GM18858 (cell line): ENCODE data around the gene ERCC6.
A peak's percentile ranks its signal among the peaks of the same experiment; 100 is the strongest.

ENCODE experiments used
- ATAC-seq: cut with Tn5 transposase; IDR thresholded peaks from one replicate; pipeline ENCODE4 v1.9.1; 2021; ENCODE audit not compliant: unreplicated experiment

The ERCC6 gene

GRCh38 chr10:49538381-49539319 is at the start of gene ERCC6:
ERCC6 (minus strand) TSS chr10:49539121.
- peak; percentile 65 for ATAC-seq

- ATAC-seq, result no peak
These were observed 49.1 kb upstream of the ERCC6 start for GRCh38 chr10:49587981-49588380.

DNA sequence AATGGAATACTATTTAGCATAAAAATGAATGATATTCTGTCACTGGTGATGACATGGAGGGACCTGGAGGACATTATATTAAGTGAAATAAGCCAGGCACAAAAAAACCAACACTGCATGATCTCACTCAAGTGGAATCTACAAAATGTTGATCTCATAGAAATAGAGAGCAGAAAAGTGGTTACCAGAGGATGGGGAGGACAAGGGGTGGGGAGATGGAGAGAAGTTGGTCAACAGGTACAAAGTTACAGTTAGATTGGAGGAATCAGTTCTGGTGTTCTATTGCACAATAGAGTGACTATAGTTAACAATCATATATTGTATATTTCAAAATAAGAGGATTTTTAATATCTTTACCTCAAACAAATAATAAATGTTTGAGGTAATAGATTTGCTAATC is 46.5 kb upstream of the ERCC6 start:
- ATAC-seq, result no peak

- no peak for ATAC-seq
These were observed 40.7 kb upstream of the ERCC6 start for GRCh38 chr10:49579621-49580020.

DNA sequence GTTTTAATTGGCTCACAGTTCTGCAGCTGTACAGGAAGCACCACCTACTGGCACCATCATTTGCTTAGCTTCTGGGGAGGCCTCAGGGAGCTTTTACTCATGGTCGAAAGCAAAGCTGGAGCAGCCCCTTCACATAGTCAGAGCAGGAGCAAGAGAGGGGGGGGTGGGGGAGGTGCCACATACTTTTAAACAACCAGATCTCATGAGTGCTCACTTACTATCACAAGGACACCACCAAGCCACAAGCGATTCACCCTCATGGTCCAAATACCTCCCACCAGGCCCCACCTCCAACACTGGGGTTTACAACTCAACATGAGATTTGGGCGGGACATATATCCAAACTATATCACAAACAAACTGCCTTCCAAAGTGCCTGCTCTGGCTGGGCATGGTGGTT is 39.5 kb upstream of the ERCC6 start:
- ATAC-seq, result no peak

- ATAC-seq, result no peak
These were observed 38.4 kb upstream of the ERCC6 start for GRCh38 chr10:49577182-49577925.

GRCh38 chr10:49575489-49576072 is 36.7 kb upstream of the ERCC6 start:
- ATAC-seq, result no peak

DNA sequence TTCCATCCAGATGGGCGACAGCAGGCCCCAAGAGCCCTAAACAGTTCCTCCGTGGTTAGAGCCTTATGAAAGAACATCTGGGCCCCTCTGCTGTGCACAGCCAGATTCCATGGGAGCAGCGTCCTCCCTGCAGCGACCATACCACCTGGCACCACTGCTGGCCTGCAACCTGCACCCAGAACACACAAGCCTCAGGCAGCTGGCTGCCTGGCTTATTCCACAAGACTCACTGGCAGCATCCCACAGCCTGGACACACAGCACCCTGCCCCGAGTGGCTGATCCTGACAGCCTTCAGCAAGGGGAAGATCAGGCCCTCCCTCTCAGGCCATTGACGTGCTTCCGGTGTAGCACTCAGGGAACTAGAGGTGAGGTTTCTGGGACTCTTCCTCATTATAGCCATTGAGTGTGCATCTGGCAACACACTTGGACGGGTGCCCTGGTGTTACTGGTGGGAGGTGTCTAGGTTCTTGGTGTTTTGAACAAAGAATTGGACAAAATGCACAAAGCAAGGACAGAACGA is 33.7 kb upstream of the ERCC6 start:
- ATAC-seq, result no peak

- no peak for ATAC-seq
These were observed 32.5 kb upstream of the ERCC6 start for GRCh38 chr10:49571388-49571787.

GRCh38 chr10:49569031-49569631 is 30.2 kb upstream of the ERCC6 start:
- no peak for ATAC-seq

GRCh38 chr10:49568235-49568634 is 29.3 kb upstream of the ERCC6 start:
- peak; percentile 63 for ATAC-seq

DNA sequence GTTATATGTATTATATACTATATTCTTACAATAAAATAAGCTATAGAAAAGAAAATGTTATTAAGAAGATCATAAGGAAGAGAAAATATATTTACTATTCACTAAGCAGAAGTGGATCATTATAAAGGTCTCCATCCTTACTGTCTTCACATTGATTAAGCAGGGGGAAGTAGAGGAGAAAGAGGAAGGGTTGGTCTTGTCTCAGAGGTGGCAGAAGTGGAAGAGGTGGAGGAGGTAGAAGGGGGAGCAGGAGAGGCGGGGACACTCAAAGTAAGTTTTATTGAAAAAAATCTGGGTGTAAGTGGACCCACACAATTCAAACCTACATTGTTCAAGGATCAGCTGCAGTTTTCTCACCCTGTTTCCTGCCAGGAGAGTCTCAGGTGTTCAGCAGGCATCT is 28.9 kb upstream of the ERCC6 start:
- ATAC-seq, result no peak

GRCh38 chr10:49564461-49565009 is 25.6 kb upstream of the ERCC6 start:
- ATAC-seq, result no peak

GRCh38 chr10:49562893-49563292 is 24.0 kb upstream of the ERCC6 start:
- ATAC-seq, result no peak

- no peak for ATAC-seq
These were observed 21.6 kb upstream of the ERCC6 start for GRCh38 chr10:49560526-49560925.

DNA sequence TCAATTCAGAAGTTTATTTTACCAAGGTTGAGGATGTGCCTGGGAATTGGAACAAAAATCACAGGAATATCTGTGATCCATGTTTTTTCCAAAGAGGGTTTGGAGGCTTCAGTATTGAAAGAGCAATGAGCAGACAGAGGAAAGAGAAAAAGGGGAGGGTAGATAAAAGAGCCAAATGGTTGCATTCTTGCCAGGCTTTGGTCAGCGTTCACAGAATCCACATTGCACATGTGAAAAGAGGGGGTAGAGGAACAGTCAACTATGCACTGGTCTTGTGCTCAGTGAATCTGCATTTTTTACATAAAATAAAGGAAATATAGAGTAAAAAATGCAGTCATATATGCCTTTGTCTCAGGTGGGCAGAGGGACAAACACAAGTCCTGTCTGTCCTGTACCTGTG is 20.6 kb upstream of the ERCC6 start:
- ATAC-seq, result no peak

DNA sequence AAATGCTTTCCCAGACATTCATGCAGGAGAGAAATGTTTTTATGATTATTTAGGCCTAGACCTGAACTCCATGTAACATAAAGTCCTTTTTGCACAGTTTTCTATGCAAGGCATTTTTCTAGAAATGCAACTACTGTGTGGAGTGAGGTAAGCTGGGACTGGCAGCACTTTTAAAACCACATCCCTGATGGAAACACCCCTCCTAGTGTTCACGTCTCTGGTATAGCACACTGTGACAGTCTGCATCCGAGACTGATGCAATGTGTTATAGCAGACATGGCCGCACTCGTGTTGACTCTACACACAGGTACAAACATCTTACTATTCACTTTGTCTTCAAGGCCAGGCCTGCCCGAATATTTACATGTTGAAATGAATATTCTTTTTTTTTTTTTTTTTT is 19.3 kb upstream of the ERCC6 start:
- no peak for ATAC-seq

DNA sequence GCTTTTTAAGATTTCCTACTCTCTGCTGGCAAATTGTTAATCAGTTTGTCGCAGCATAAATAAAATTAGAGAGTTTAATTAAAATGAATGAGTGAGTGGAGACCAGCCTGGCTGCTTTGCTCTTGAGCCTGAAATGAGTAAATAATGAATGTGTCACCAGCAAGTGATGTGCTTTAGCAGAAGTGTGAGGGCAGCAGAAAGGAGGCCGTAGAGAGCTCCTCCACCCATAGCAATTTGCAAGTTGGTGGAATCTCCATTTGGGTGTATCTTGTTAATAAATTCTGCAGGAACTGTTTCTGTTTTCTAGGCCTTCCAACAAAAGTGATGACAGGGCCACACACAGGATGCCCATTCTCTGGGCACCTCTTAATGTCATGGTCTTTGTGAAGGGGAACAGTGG is 18.8 kb upstream of the ERCC6 start:
- ATAC-seq, result no peak

DNA sequence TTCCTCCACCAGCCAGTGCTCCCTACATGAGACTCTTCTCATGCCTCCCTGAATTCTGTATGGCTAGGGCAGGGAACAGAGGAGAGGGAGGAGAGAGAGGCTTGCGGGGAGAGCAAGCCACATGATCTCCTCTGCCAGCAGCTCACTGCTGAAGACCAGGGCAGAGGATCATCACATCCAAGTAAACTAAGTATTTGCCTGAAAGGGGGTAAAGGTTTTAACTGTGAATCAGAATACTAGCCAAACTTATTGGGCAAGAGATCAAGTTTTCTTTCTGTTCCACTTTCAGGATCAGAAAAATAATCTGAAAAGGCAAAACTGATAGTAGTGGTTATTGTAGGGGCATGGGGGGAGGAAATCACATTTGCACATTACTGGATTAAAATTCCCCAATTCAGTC is 17.8 kb upstream of the ERCC6 start:
- no peak for ATAC-seq

GRCh38 chr10:49552277-49552676 is 13.4 kb upstream of the ERCC6 start:
- ATAC-seq, result no peak

DNA sequence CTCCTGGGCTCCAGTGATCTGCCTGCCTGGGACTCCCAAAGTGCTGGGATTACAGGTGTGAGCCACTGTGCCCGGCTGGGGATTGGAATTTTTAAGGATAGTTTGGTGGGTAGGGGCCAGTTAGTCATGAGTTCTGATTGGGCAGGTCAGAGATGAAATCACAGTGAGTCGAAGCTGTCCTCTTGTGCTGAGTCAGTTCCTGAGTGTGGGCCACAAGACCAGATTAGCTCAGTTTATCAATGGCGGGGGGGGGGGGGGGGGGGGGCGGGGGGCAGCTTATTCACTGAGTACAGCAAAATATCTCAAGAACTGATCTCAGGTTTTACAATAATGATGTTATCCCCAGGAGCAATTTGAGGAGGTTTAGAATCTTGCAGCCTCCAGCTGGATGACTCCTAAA is 11.6 kb upstream of the ERCC6 start:
- no peak for ATAC-seq
